Fibroblast of skin of abdomen (primary cell): ENCODE data around the gene SMIM20.

ENCODE experiments used
- DNase-seq: peaks from one replicate; pipeline ENCODE4 v3.0.0-alpha.2; 2013

Gene SMIM20

DNA sequence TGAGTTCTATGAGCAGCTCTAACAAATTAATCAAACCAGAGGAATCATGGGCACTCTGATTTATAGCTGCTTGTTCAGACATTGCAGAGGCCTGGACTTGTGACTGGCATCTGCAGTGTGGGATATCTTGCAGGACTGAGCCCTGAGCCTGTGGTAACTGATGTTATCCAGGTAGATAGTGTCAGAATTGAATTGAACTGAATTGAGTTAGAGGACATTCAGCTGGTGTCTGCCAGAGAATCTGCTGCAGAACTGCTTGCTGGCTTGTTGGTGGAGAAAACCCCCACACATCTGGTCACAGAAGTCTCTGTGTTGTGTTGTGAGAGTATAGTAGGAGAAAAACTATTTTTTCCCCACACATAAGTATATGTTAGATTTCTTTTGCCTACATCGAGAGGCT, 42.2 kb downstream of the SMIM20 start:
- no peak for DNase-seq

GRCh38 chr4:25958110-25958509, 44.1 kb downstream of the SMIM20 start:
- DNase-seq: no peak

- no peak for DNase-seq
These were observed 48.4 kb downstream of the SMIM20 start for GRCh38 chr4:25962393-25962792.

DNA sequence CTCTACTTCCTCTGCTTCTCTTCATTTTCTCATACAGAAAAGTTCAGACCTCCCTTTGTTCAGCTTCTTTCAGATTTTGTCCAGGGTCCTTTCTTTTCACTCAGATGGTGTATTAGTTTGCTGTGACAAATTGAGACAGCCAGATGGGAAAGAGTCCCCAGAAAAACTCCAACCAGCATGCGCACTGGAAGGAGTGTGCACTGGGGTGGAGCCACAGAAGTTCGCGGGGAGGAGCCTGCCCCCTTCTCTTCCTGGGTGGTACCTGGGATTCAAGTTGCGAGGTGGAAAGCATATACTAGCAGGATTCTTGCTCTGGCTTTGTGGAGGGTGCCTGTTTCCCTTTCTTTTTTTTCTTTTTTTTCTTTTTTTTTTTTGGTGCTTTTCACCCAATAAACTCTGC, 51.6 kb downstream of the SMIM20 start:
- DNase-seq: no peak

- peak; percentile 89 for DNase-seq
These were observed 52.2 kb downstream of the SMIM20 start for GRCh38 chr4:25966171-25966570.

DNA sequence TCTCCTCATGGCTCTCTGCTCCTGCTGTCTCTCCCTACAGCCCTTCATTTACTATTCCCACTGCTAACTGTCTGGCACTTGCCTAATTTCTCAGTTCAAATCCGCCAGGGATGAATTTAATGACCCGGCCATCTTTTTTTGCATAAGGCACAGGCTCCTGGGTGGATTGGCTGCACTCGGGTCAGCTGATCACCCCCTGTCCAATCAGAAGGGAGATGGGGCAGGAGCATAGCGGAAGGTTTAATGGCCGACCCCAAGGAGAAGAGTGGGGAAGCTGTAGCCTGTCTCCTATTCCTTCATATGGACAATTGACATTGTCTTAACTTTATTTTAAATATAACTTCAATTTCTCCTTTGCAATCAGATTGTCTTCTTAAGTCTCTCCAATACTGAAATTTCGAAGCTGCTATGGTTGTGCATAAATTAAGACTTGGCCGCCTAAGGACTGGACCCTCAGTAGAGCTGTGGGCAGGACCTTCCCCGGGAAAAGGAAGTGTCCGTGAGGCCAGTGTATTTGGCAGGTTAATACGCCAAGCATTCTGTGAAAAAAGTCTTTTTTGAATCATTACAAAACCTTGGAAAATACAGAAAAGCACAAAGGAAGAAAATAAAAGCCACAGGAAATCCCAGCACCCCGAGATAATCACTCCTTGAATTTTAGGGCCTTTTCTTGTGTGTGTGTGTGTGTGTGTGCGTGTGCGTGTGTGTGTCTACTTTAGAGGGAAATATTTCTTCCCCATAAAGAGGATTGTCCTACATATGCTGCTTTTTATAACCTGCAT, 55.5 kb downstream of the SMIM20 start:
- no peak for DNase-seq

- peak; percentile 72 for DNase-seq
These were observed 56.2 kb downstream of the SMIM20 start for GRCh38 chr4:25970226-25970675.

GRCh38 chr4:25970691-25971432, 56.8 kb downstream of the SMIM20 start:
- no peak for DNase-seq

DNA sequence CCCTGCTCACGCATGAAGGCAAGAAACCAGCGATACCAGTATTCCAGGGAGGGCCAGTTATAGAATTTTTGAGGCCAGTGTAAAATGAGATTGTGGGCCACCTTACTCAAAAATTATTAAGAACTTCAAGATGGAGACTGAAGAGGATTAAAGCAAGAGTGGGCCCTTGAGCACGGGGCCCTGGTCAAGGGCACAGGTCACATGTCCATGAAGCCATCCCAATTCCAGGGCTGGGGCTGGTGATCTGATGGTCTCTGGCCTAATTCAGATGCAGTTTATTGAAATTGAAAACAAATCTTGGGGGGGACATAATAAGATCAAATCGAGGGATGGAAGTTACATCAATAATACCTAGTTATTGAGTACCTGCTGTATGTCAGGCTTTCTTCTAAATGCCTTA, 58.3 kb downstream of the SMIM20 start:
- no peak for DNase-seq

GRCh38 chr4:25972984-25973745, 59.1 kb downstream of the SMIM20 start:
- no peak for DNase-seq

DNA sequence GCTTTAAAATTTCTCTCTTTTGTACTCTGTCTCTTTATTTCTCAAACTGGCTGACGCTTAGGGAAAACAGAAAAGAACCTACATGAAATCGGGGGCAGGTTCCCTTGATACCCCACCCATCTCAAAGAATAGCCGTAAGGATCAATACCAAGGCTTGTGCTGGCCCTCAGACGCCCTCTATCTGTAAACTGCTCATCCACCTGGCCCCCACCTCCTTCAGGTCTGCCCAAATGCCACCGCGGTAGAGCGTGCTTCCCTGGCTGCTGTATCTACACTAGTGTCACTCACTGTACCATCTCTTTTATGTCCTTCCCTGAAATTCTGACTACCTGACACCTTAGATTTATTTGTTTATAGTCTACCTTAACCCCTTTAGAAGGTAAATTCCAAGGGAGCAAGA, 62.8 kb downstream of the SMIM20 start:
- no peak for DNase-seq

DNA sequence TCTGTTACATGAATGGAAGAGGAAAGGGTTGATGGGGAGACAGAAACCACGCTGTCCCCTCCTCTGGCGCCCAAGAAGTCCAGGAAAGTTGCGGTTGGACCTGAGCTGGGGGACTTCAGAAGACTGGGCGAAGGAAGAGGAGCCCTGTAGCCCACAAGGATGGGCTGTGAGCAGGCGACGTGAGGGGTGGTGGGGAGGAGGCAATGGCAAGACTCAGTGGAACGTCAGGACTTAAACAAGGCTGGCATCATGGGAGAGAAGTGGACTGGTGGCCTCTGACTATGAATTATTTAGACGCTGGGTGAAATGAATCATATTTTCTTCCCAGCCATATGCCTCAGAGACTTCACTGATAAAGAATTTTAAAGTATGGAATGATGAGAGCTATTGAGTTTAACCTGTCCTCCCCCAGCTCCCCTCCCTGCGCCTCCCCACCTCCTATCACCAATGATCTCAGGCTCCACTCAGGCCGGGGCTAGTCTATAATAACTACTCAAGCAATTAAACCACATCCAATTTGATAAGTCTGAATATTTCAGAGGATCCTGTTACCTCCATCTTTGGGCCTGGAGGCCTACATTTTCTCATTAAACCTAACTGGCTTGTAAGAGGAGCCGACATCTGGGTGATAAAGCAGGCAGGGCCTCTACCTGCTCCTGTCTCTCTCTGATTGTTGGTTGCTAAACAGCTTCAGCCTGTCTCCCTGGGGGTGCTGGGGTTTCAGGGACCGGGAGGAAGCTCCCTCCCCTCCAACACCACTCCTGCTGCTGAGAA, 63.6 kb downstream of the SMIM20 start:
- no peak for DNase-seq

DNA sequence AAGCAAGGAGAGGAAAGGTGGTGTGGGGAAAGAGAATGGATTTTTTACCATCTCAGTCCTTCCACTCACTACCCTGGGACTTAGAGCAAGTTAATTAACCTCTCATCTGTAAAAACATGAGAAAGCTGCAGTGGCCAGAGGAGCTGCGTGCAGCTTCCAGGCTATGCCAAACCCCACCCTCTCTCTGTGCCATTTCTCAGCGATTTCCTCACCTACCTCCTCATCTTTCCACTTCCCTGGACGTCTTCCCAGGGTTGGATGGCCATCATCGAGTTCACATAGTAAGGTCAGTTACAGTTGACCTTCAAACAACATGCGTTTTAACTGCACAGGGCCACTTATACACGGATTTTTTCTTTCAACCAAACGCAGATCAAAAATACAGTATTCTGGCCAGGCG, 64.3 kb downstream of the SMIM20 start:
- no peak for DNase-seq
